HEK293 (cell line): ENCODE measurements around the gene MBNL2.

Experiments
- CTCF ChIA-PET: fragments of 350-600 bp; formaldehyde crosslinking; extraction: SDS; loops from one replicate; lab custom pipeline; 2021; ENCODE audit warnings: antibody characterized with exemption; lab: Yijun Ruan, JAX
- POLR2A ChIA-PET: fragments of 300-600 bp; formaldehyde crosslinking; extraction: SDS; loops from one replicate; lab custom pipeline; 2020; ENCODE audit warnings: antibody characterized with exemption, inconsistent platforms; lab: Yijun Ruan, JAX
- H3K27ac ChIP-seq: fragments of 200-500 bp; sonication (Bioruptor generic); 2 replicates; pipeline ENCODE4 v1.5.1; 2014; ENCODE audit warnings: low read depth, low read length, control low read depth, inconsistent platforms; ENCODE audit errors: extremely low read depth
- H3K36me3 ChIP-seq, 2 experiments: fragments of 200-500 bp in 1 of 2; sonication (Bioruptor generic) in 1 of 2; 1 replicate in 1 of 2; 2 replicates in 1 of 2; pipeline ENCODE4 v1.5.1; 2014 to 2017; ENCODE audit warnings: inconsistent platforms in 2 of 2, low read length in 2 of 2; ENCODE audit not compliant: control insufficient read depth in 2 of 2, insufficient read depth in 1 of 2
- H3K4me1 ChIP-seq: fragments of 200-500 bp; sonication (Bioruptor generic); 2 replicates; pipeline ENCODE4 v1.5.1; 2014; ENCODE audit warnings: mild to moderate bottlenecking, low read length, inconsistent platforms; ENCODE audit not compliant: control insufficient read depth, insufficient read depth
- H3K4me3 ChIP-seq: 2 replicates; pipeline ENCODE4 v1.5.1; 2011; ENCODE audit warnings: low read depth, mild to moderate bottlenecking, control low read depth, low read length, moderate library complexity
- H3K9me3 ChIP-seq: fragments of 200-500 bp; sonication (Bioruptor generic); 2 replicates; pipeline ENCODE4 v1.5.1; 2014; ENCODE audit warnings: low read depth, low read length, inconsistent platforms; ENCODE audit not compliant: control insufficient read depth, insufficient read depth
- GFI1B ChIP-seq: fragments of 450-650 bp; formaldehyde crosslinking; IDR thresholded peaks from 2 replicates; pipeline ENCODE4 v1.5.1; 2016; ENCODE audit warnings: missing biosample characterization, missing genetic modification characterization
- ZBTB6 ChIP-seq: fragments of 450-650 bp; formaldehyde crosslinking; IDR thresholded peaks from 2 replicates; pipeline ENCODE4 v1.5.1; 2017; ENCODE audit warnings: missing biosample characterization, missing genetic modification characterization
- ZNF302 ChIP-seq: fragments of 450-650 bp; formaldehyde crosslinking; IDR thresholded peaks from 2 replicates; pipeline ENCODE4 v1.5.1; 2016; ENCODE audit warnings: missing biosample characterization, missing genetic modification characterization, low read depth
- ZNF354C ChIP-seq: fragments of 450-650 bp; formaldehyde crosslinking; IDR thresholded peaks from 2 replicates; pipeline ENCODE4 v1.5.1; 2016; ENCODE audit warnings: missing biosample characterization, missing genetic modification characterization, low read depth, borderline replicate concordance
- ZNF423 ChIP-seq: fragments of 450-650 bp; formaldehyde crosslinking; IDR thresholded peaks from 2 replicates; pipeline ENCODE4 v1.5.1; 2016; ENCODE audit warnings: missing biosample characterization, missing genetic modification characterization
- ZNF473 ChIP-seq: fragments of 450-650 bp; formaldehyde crosslinking; IDR thresholded peaks from 2 replicates; pipeline ENCODE4 v1.5.1; 2017; ENCODE audit warnings: missing biosample characterization, missing genetic modification characterization
- ZNF514 ChIP-seq: fragments of 450-650 bp; formaldehyde crosslinking; IDR thresholded peaks from 2 replicates; pipeline ENCODE4 v1.5.1; 2016; ENCODE audit warnings: missing biosample characterization, missing genetic modification characterization
- ZNF560 ChIP-seq: fragments of 450-650 bp; formaldehyde crosslinking; IDR thresholded peaks from 2 replicates; pipeline ENCODE4 v1.5.1; 2017; ENCODE audit warnings: missing biosample characterization, missing genetic modification characterization, borderline replicate concordance
- ZNF561 ChIP-seq: fragments of 450-650 bp; IDR thresholded peaks from 2 replicates; pipeline ENCODE4 v1.5.1; 2018; ENCODE audit warnings: missing biosample characterization, missing genetic modification characterization, borderline replicate concordance
- ZNF621 ChIP-seq: fragments of 450-650 bp; formaldehyde crosslinking; IDR thresholded peaks from 2 replicates; pipeline ENCODE4 v1.5.1; 2017; ENCODE audit warnings: missing biosample characterization, missing genetic modification characterization
- ZNF658 ChIP-seq: fragments of 450-650 bp; formaldehyde crosslinking; IDR thresholded peaks from 2 replicates; pipeline ENCODE4; 2016; ENCODE audit warnings: missing biosample characterization, missing genetic modification characterization
- ZNF660 ChIP-seq: fragments of 450-650 bp; IDR thresholded peaks from 2 replicates; pipeline ENCODE4 v1.5.1; 2018; ENCODE audit warnings: missing biosample characterization, mild to moderate bottlenecking, missing genetic modification characterization
- ZNF677 ChIP-seq: fragments of 450-650 bp; IDR thresholded peaks from 2 replicates; pipeline ENCODE4 v1.5.0; 2018; ENCODE audit warnings: missing biosample characterization, mild to moderate bottlenecking, missing genetic modification characterization, moderate library complexity
- ZNF777 ChIP-seq: fragments of 450-650 bp; formaldehyde crosslinking; IDR thresholded peaks from 2 replicates; pipeline ENCODE4 v1.5.1; 2017; ENCODE audit warnings: missing biosample characterization, missing genetic modification characterization, borderline replicate concordance
- ZNF792 ChIP-seq: fragments of 450-650 bp; formaldehyde crosslinking; IDR thresholded peaks from 2 replicates; pipeline ENCODE4 v1.5.1; 2016; ENCODE audit warnings: missing biosample characterization, missing genetic modification characterization
- TF ChIP-seq, protein P1 (sequence below): fragments of 450-650 bp; formaldehyde crosslinking; IDR thresholded peaks from 2 replicates; pipeline ENCODE4 v1.5.1; 2017; ENCODE audit warnings: missing biosample characterization, missing genetic modification characterization

The MBNL2 gene

GRCh38 chr13:97263160-97263559 is 41.0 kb downstream of the MBNL2 start:
- ChIA-PET POLR2A (no interaction called here), CTCF (no interaction called here)
- peaks cover 12% of the 10 kb centered on the region for H3K4me1 ChIP-seq
- no peaks in the 10 kb centered on the region for H3K36me3 ChIP-seq
- H3K27ac ChIP-seq: no peak overlapping the region
- H3K4me3 ChIP-seq: no peak overlapping the region
- no peaks in the 10 kb centered on the region for H3K9me3 ChIP-seq
- TF ChIP-seq ZNF560 (tag by site-specific recombination): no peak
- peak; percentile 99 for TF ChIP-seq ZNF677 (tag by site-specific recombination)

DNA sequence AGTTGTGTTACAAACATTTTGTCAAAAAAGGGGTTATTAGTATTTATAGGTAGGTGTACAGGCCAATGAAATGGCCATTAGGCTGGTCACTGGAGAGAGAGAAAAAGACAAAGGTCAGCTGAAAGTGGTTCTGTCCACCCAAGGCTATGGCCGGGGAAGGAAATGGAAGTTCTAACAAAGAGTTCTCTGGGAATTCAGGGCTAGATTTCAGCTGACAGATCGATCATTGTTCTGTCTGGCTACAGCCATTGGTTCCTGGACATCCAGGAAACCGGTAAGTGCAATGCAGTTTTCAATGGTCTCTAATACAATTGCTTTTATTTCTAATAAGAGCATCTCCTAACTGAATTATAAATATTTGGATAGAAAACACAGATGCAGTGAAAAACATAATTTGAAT is 42.5 kb downstream of the MBNL2 start:
- H3K9me3 ChIP-seq: no peaks in the 10 kb centered on the region
- TF ChIP-seq ZNF561 (tag by site-specific recombination): no peak
- TF ChIP-seq ZNF302 (tag by site-specific recombination): no peak
- no peak for TF ChIP-seq ZNF473 (tag by site-specific recombination)
- no peak for TF ChIP-seq ZNF658 (tag by site-specific recombination)
- peaks cover 3% of the 10 kb centered on the region; the same call in 1 of the 2 replicates for H3K4me1 ChIP-seq
- no peak overlapping the region for H3K4me3 ChIP-seq
- H3K27ac ChIP-seq: no peak overlapping the region
- CTCF ChIA-PET: interaction anchor here (0.6 to 0.7 kb wide), 2 partner anchors 94 to 134 kb away, joined by 3 read pairs; no protein-coding TSS in a partner anchor
- no peaks in the 10 kb centered on the region for H3K36me3 ChIP-seq
- POLR2A ChIA-PET: no interaction called here

- ChIA-PET CTCF (interaction anchor here (0.7 to 0.9 kb wide), 2 partner anchors 58 to 100 kb away, joined by 3 read pairs; no protein-coding TSS in a partner anchor), POLR2A (no interaction called here)
- Histone ChIP-seq H3K4me3 (no peak overlapping the region), H3K27ac (no peak overlapping the region), H3K36me3 (no peaks in the 10 kb centered on the region), H3K9me3 (no peaks in the 10 kb centered on the region), H3K4me1 (no peaks in the 10 kb centered on the region)
- TF ChIP-seq ZNF792 (tag by site-specific recombination): no peak
- TF ChIP-seq ZNF354C (tag by site-specific recombination): no peak
- TF ChIP-seq ZNF777 (tag by site-specific recombination): no peak
- no peak for TF ChIP-seq ZBTB6 (tag by site-specific recombination)
- TF ChIP-seq, protein P1, sequence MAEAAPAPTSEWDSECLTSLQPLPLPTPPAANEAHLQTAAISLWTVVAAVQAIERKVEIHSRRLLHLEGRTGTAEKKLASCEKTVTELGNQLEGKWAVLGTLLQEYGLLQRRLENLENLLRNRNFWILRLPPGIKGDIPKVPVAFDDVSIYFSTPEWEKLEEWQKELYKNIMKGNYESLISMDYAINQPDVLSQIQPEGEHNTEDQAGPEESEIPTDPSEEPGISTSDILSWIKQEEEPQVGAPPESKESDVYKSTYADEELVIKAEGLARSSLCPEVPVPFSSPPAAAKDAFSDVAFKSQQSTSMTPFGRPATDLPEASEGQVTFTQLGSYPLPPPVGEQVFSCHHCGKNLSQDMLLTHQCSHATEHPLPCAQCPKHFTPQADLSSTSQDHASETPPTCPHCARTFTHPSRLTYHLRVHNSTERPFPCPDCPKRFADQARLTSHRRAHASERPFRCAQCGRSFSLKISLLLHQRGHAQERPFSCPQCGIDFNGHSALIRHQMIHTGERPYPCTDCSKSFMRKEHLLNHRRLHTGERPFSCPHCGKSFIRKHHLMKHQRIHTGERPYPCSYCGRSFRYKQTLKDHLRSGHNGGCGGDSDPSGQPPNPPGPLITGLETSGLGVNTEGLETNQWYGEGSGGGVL: no peak
- TF ChIP-seq ZNF423: no peak
- TF ChIP-seq ZNF621 (tag by site-specific recombination): no peak
- TF ChIP-seq ZNF514 (tag by site-specific recombination): no peak
- no peak for TF ChIP-seq GFI1B (tag by site-specific recombination)
- TF ChIP-seq ZNF660 (tag by site-specific recombination): no peak
- TF ChIP-seq ZNF561 (tag by site-specific recombination): no peak
These were observed 44.2 kb downstream of the MBNL2 start for GRCh38 chr13:97266332-97266731.
